Measurements from ENCODE around the gene SLC6A6.

GRCh38 chr3:14518432-14518802 is 116.0 kb downstream of the SLC6A6 start:
- TF ChIP-seq, protein P1, sequence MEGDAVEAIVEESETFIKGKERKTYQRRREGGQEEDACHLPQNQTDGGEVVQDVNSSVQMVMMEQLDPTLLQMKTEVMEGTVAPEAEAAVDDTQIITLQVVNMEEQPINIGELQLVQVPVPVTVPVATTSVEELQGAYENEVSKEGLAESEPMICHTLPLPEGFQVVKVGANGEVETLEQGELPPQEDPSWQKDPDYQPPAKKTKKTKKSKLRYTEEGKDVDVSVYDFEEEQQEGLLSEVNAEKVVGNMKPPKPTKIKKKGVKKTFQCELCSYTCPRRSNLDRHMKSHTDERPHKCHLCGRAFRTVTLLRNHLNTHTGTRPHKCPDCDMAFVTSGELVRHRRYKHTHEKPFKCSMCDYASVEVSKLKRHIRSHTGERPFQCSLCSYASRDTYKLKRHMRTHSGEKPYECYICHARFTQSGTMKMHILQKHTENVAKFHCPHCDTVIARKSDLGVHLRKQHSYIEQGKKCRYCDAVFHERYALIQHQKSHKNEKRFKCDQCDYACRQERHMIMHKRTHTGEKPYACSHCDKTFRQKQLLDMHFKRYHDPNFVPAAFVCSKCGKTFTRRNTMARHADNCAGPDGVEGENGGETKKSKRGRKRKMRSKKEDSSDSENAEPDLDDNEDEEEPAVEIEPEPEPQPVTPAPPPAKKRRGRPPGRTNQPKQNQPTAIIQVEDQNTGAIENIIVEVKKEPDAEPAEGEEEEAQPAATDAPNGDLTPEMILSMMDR (IDR thresholded peaks at IDR 0.05): no peak
- TF ChIP-seq POLR2A (IDR thresholded peaks at IDR 0.05): no peak

Measured in esophagus squamous epithelium (tissue), 4 donors.